HCT116 (cell line): ENCODE data around the gene PRSS21.

Source experiments
- CEBPB ChIP-seq: IDR thresholded peaks from 2 replicates; pipeline ENCODE4 v1.6.1; 2012; ENCODE audit warnings: low read depth
- JUND ChIP-seq: IDR thresholded peaks from 2 replicates; pipeline ENCODE4 v1.6.1; 2012
- POLR2AphosphoS5 ChIP-seq: IDR thresholded peaks from 2 replicates; pipeline ENCODE4 v1.6.1; 2011; ENCODE audit warnings: mild to moderate bottlenecking, low read depth, low read length, moderate library complexity
- RAD21 ChIP-seq: IDR thresholded peaks from 2 replicates; pipeline ENCODE4 v1.6.1; 2012; ENCODE audit warnings: low read depth, mild to moderate bottlenecking
- SRF ChIP-seq: IDR thresholded peaks from 2 replicates; pipeline ENCODE4 v1.6.1; 2012; ENCODE audit warnings: low read depth
- TCF7L2 ChIP-seq: IDR thresholded peaks from 2 replicates; pipeline ENCODE4 v1.7.0; 2011; ENCODE audit warnings: borderline replicate concordance, inconsistent platforms; ENCODE audit not compliant: insufficient read depth, insufficient read length; ENCODE audit errors: extremely low read depth
- YY1 ChIP-seq: IDR thresholded peaks from 2 replicates; pipeline ENCODE4 v1.6.1; 2011; ENCODE audit warnings: low read length, low read depth, moderate library complexity, mild to moderate bottlenecking; ENCODE audit not compliant: insufficient replicate concordance; ENCODE audit errors: extremely low read depth
- ZNF274 ChIP-seq: fragments of 200-500 bp; sonication (Bioruptor generic); IDR thresholded peaks from 2 replicates; pipeline ENCODE4 v1.6.1; 2014; ENCODE audit warnings: mild to moderate bottlenecking, low read depth, low read length, inconsistent platforms
- TF ChIP-seq, protein P1 (sequence below): IDR thresholded peaks from 2 replicates; pipeline ENCODE4 v1.6.1; 2012; ENCODE audit warnings: low read depth
- TF ChIP-seq, protein P2 (sequence below), 3 experiments: fragments of 200-600 bp in 1 of 3; sonication (generic) in 1 of 3; IDR thresholded peaks in 2 of 3; conservative IDR thresholded peaks in 1 of 3; 2 replicates each; pipeline ENCODE4 v1.5.1; 2012 to 2017; ENCODE audit warnings: low read depth in 2 of 3, low read length in 2 of 3, antibody characterized with exemption in 1 of 3, borderline replicate concordance in 1 of 3, control low read depth in 1 of 3, mild to moderate bottlenecking in 1 of 3, mixed read lengths in 1 of 3, mixed run types in 1 of 3, moderate library complexity in 1 of 3; ENCODE audit not compliant: insufficient read depth in 1 of 3
- TF ChIP-seq, protein P3 (sequence below): IDR thresholded peaks from 2 replicates; pipeline ENCODE4 v1.6.1; 2011; ENCODE audit warnings: mild to moderate bottlenecking, low read length, moderate library complexity; ENCODE audit not compliant: insufficient replicate concordance; ENCODE audit errors: extremely low read depth

GRCh38 chr16:2811703-2812471 lies 5.2 kb upstream of the PRSS21 start:
- TF ChIP-seq POLR2AphosphoS5 (no peak), ZNF274 (no peak), YY1 (no peak), CEBPB (no peak), RAD21 (no peak), TCF7L2 (no peak), JUND (no peak), SRF (no peak)
- TF ChIP-seq, protein P1, sequence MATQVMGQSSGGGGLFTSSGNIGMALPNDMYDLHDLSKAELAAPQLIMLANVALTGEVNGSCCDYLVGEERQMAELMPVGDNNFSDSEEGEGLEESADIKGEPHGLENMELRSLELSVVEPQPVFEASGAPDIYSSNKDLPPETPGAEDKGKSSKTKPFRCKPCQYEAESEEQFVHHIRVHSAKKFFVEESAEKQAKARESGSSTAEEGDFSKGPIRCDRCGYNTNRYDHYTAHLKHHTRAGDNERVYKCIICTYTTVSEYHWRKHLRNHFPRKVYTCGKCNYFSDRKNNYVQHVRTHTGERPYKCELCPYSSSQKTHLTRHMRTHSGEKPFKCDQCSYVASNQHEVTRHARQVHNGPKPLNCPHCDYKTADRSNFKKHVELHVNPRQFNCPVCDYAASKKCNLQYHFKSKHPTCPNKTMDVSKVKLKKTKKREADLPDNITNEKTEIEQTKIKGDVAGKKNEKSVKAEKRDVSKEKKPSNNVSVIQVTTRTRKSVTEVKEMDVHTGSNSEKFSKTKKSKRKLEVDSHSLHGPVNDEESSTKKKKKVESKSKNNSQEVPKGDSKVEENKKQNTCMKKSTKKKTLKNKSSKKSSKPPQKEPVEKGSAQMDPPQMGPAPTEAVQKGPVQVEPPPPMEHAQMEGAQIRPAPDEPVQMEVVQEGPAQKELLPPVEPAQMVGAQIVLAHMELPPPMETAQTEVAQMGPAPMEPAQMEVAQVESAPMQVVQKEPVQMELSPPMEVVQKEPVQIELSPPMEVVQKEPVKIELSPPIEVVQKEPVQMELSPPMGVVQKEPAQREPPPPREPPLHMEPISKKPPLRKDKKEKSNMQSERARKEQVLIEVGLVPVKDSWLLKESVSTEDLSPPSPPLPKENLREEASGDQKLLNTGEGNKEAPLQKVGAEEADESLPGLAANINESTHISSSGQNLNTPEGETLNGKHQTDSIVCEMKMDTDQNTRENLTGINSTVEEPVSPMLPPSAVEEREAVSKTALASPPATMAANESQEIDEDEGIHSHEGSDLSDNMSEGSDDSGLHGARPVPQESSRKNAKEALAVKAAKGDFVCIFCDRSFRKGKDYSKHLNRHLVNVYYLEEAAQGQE = no peak
- TF ChIP-seq, protein P2, sequence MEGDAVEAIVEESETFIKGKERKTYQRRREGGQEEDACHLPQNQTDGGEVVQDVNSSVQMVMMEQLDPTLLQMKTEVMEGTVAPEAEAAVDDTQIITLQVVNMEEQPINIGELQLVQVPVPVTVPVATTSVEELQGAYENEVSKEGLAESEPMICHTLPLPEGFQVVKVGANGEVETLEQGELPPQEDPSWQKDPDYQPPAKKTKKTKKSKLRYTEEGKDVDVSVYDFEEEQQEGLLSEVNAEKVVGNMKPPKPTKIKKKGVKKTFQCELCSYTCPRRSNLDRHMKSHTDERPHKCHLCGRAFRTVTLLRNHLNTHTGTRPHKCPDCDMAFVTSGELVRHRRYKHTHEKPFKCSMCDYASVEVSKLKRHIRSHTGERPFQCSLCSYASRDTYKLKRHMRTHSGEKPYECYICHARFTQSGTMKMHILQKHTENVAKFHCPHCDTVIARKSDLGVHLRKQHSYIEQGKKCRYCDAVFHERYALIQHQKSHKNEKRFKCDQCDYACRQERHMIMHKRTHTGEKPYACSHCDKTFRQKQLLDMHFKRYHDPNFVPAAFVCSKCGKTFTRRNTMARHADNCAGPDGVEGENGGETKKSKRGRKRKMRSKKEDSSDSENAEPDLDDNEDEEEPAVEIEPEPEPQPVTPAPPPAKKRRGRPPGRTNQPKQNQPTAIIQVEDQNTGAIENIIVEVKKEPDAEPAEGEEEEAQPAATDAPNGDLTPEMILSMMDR (IDR thresholded peaks at IDR 0.05 in 2 of 3, conservative IDR thresholded peaks at IDR 0.05 in 1 of 3; ENCODE audit: borderline replicate concordance in 1 of 3, insufficient read depth in 1 of 3, low read depth in 2 of 3, low read length in 2 of 3) = no peak
- TF ChIP-seq, protein P3, sequence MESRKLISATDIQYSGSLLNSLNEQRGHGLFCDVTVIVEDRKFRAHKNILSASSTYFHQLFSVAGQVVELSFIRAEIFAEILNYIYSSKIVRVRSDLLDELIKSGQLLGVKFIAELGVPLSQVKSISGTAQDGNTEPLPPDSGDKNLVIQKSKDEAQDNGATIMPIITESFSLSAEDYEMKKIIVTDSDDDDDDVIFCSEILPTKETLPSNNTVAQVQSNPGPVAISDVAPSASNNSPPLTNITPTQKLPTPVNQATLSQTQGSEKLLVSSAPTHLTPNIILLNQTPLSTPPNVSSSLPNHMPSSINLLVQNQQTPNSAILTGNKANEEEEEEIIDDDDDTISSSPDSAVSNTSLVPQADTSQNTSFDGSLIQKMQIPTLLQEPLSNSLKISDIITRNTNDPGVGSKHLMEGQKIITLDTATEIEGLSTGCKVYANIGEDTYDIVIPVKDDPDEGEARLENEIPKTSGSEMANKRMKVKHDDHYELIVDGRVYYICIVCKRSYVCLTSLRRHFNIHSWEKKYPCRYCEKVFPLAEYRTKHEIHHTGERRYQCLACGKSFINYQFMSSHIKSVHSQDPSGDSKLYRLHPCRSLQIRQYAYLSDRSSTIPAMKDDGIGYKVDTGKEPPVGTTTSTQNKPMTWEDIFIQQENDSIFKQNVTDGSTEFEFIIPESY = no peak
